WERI-Rb-1 (cell line): Measurements from ENCODE around the gene ZNF513.

Experiments used
- DNase-seq: peaks from one replicate; pipeline ENCODE4 v3.0.0-alpha.2; 2020
- H3K27ac ChIP-seq: fragments of 250-450 bp; sonication (Bioruptor Pico); 2 replicates; pipeline ENCODE4 v1.5.1; 2020; ENCODE audit warnings: mild to moderate bottlenecking, moderate library complexity
- H3K27me3 ChIP-seq: fragments of 250-450 bp; sonication (Bioruptor Pico); 2 replicates; pipeline ENCODE4 v1.5.1; 2021; ENCODE audit warnings: mild to moderate bottlenecking, low read depth, moderate library complexity; ENCODE audit not compliant: insufficient read depth, severe bottlenecking
- H3K36me3 ChIP-seq: fragments of 250-450 bp; sonication (Bioruptor Pico); 2 replicates; pipeline ENCODE4 v1.5.1; 2020; ENCODE audit warnings: mild to moderate bottlenecking, moderate library complexity
- H3K4me3 ChIP-seq: 2 replicates; pipeline ENCODE4 v1.5.1; 2011; ENCODE audit warnings: low read depth, mild to moderate bottlenecking, control low read depth, low read length
- H3K9me3 ChIP-seq: fragments of 250-450 bp; sonication (Bioruptor Pico); 2 replicates; pipeline ENCODE4 v1.5.1; 2021; ENCODE audit warnings: mild to moderate bottlenecking, moderate library complexity; ENCODE audit not compliant: severe bottlenecking
- CTCF ChIP-seq: IDR thresholded peaks from 2 replicates; pipeline ENCODE4 v1.5.1; 2011; ENCODE audit warnings: low read depth, mild to moderate bottlenecking, control low read depth, inconsistent platforms, low read length

The ZNF513 gene

GRCh38 chr2:27369471-27370025 is 11.0 kb downstream of the ZNF513 start:
- no peaks in the 10 kb centered on the region for H3K27me3 ChIP-seq
- no peak for TF ChIP-seq CTCF
- peaks cover 77% of the 10 kb centered on the region for H3K36me3 ChIP-seq
- DNase-seq = peak; percentile 73
- H3K9me3 ChIP-seq = no peaks in the 10 kb centered on the region
- H3K4me3 ChIP-seq = peak overlapping the region; percentile 75
- H3K27ac ChIP-seq = peak overlapping the region; percentile 89

- H3K27ac ChIP-seq = no peak overlapping the region
- H3K9me3 ChIP-seq = peaks cover 5% of the 10 kb centered on the region
- TF ChIP-seq CTCF = no peak
- peaks cover 74% of the 10 kb centered on the region for H3K36me3 ChIP-seq
- DNase-seq = no peak
- H3K27me3 ChIP-seq = no peaks in the 10 kb centered on the region
- no peak overlapping the region for H3K4me3 ChIP-seq
Observed at GRCh38 chr2:27363933-27364332, 16.6 kb downstream of the ZNF513 start.

GRCh38 chr2:27362678-27363420 is 17.7 kb downstream of the ZNF513 start:
- no peak for DNase-seq
- peaks cover 71% of the 10 kb centered on the region for H3K36me3 ChIP-seq
- no peak for TF ChIP-seq CTCF

GRCh38 chr2:27356382-27357181 is 24.0 kb downstream of the ZNF513 start, which contains the start of gene GTF3C2:
Gene GTF3C2 (minus strand): TSS chr2:27356764. CDS start chr2:27343554, 13,210 bp downstream.
- peak; percentile 11; the same call in 1 of the 2 replicates for TF ChIP-seq CTCF
- H3K36me3 ChIP-seq = peaks cover 22% of the 10 kb centered on the region
- H3K9me3 ChIP-seq = peaks cover 5% of the 10 kb centered on the region
- peak; percentile 99 for DNase-seq
- peak within 1 kb of the TSS; percentile 90 for H3K4me3 ChIP-seq
- H3K27ac ChIP-seq = peak within 1 kb of the TSS; percentile 94
- H3K27me3 ChIP-seq = no peaks in the 10 kb centered on the region

More at GRCh38 chr2:27362678-27363420, 17.7 kb downstream of the ZNF513 start:
- Histone ChIP-seq H3K27ac (no peak overlapping the region), H3K27me3 (no peaks in the 10 kb centered on the region), H3K9me3 (peaks cover 5% of the 10 kb centered on the region), H3K4me3 (no peak overlapping the region)

- H3K27me3 ChIP-seq = no peaks in the 10 kb centered on the region
- peak; percentile 70 for DNase-seq
- peak overlapping the region; percentile 94 for H3K27ac ChIP-seq
- no peak for TF ChIP-seq CTCF
- H3K9me3 ChIP-seq = peaks cover 4% of the 10 kb centered on the region
- peak overlapping the region; percentile 90 for H3K4me3 ChIP-seq
- peaks cover 18% of the 10 kb centered on the region for H3K36me3 ChIP-seq
Observed at GRCh38 chr2:27356056-27356381, 24.5 kb downstream of the ZNF513 start.
